GM21367 (cell line): ENCODE measurements around the gene RAB11FIP5.

ENCODE experiments used
- ATAC-seq: cut with Tn5 transposase; IDR thresholded peaks from one replicate; pipeline ENCODE4 v1.9.1; 2021; ENCODE audit not compliant: unreplicated experiment

Gene RAB11FIP5

GRCh38 chr2:73033766-73034381, 78.9 kb downstream of the RAB11FIP5 start:
- no peak for ATAC-seq

GRCh38 chr2:73033142-73033765, 79.5 kb downstream of the RAB11FIP5 start:
- no peak for ATAC-seq

- no peak for ATAC-seq
These were observed 80.0 kb downstream of the RAB11FIP5 start for GRCh38 chr2:73032702-73033097.

- no peak for ATAC-seq
These were observed 80.7 kb downstream of the RAB11FIP5 start for GRCh38 chr2:73031725-73032701.

- no peak for ATAC-seq
These were observed 81.6 kb downstream of the RAB11FIP5 start for GRCh38 chr2:73031095-73031678.

- ATAC-seq: no peak
These were observed 83.9 kb downstream of the RAB11FIP5 start for GRCh38 chr2:73028841-73029240.

GRCh38 chr2:73027340-73027739, 85.4 kb downstream of the RAB11FIP5 start:
- ATAC-seq: no peak

- no peak for ATAC-seq
These were observed 89.3 kb downstream of the RAB11FIP5 start for GRCh38 chr2:73023497-73023896.
